ENCODE measurements around the gene ZFAND4.

GRCh38 chr10:45599021-45599603 is 73.5 kb downstream of the ZFAND4 start:
- no peak for TF ChIP-seq CTCF (IDR thresholded peaks at IDR 0.05)
- TF ChIP-seq POLR2A (IDR thresholded peaks at IDR 0.05) = no peak
